ENCODE results near the gene HLTF. TPM values are rescaled to one million over a fixed set of nuclear protein-coding genes. Genes with fewer than 3 reads are reported as not detected.

HLTF gene
- total and polyA plus RNA-seq, 2 of the 13 experiments (the other 11 are each of a cell fraction or from before 2014, with no cell fraction given), result 12.0 to 22.9 TPM

GRCh38 chr3:149129326-149130205, 43.2 kb upstream of the HLTF start, which contains the start of gene HPS3 (continued):
- TF ChIP-seq, protein P1, sequence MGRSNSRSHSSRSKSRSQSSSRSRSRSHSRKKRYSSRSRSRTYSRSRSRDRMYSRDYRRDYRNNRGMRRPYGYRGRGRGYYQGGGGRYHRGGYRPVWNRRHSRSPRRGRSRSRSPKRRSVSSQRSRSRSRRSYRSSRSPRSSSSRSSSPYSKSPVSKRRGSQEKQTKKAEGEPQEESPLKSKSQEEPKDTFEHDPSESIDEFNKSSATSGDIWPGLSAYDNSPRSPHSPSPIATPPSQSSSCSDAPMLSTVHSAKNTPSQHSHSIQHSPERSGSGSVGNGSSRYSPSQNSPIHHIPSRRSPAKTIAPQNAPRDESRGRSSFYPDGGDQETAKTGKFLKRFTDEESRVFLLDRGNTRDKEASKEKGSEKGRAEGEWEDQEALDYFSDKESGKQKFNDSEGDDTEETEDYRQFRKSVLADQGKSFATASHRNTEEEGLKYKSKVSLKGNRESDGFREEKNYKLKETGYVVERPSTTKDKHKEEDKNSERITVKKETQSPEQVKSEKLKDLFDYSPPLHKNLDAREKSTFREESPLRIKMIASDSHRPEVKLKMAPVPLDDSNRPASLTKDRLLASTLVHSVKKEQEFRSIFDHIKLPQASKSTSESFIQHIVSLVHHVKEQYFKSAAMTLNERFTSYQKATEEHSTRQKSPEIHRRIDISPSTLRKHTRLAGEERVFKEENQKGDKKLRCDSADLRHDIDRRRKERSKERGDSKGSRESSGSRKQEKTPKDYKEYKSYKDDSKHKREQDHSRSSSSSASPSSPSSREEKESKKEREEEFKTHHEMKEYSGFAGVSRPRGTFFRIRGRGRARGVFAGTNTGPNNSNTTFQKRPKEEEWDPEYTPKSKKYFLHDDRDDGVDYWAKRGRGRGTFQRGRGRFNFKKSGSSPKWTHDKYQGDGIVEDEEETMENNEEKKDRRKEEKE (IDR thresholded peaks at IDR 0.05), result no peak
- peak; percentile 91 for TF ChIP-seq SP4 (CRISPR knock-in tag; IDR thresholded peaks at IDR 0.05)
- TF ChIP-seq HDAC6 (IDR thresholded peaks at IDR 0.05; ENCODE audit: low read depth, low read length), result no peak
- 0 out of 2 replicates have a peak, but pooled peaks have one; percentile 19 for TF ChIP-seq NFAT5 (CRISPR knock-in tag; IDR thresholded peaks at IDR 0.05)
- no peak for TF ChIP-seq RFX3 (CRISPR knock-in tag; IDR thresholded peaks at IDR 0.05)
- no peak for TF ChIP-seq ZNF660 (CRISPR knock-in tag; IDR thresholded peaks at IDR 0.05; ENCODE audit: borderline replicate concordance, low read depth)
- peak; percentile 93 for TF ChIP-seq ZNF776 (CRISPR knock-in tag; IDR thresholded peaks at IDR 0.05)
- 0 out of 2 replicates have a peak, but pooled peaks have one; percentile 31 for TF ChIP-seq ZNF260 (CRISPR knock-in tag; IDR thresholded peaks at IDR 0.05; ENCODE audit: borderline replicate concordance, low read depth)
- TF ChIP-seq ZNF605 (CRISPR knock-in tag; IDR thresholded peaks at IDR 0.05), result peak; percentile 70
- peak; percentile 75; the same call in 1 of the 2 replicates for TF ChIP-seq MEIS2 (CRISPR knock-in tag; IDR thresholded peaks at IDR 0.05)
- TF ChIP-seq, protein P2, sequence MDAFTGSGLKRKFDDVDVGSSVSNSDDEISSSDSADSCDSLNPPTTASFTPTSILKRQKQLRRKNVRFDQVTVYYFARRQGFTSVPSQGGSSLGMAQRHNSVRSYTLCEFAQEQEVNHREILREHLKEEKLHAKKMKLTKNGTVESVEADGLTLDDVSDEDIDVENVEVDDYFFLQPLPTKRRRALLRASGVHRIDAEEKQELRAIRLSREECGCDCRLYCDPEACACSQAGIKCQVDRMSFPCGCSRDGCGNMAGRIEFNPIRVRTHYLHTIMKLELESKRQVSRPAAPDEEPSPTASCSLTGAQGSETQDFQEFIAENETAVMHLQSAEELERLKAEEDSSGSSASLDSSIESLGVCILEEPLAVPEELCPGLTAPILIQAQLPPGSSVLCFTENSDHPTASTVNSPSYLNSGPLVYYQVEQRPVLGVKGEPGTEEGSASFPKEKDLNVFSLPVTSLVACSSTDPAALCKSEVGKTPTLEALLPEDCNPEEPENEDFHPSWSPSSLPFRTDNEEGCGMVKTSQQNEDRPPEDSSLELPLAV (CRISPR knock-in tag; conservative IDR thresholded peaks at IDR 0.05; ENCODE audit: low read depth), result no peak
- 0 out of 2 replicates have a peak, but pooled peaks have one; percentile 22 for TF ChIP-seq ZNF335 (CRISPR knock-in tag; IDR thresholded peaks at IDR 0.05)
- peak; percentile 59; the same call in 1 of the 2 replicates for TF ChIP-seq ZNF264 (CRISPR knock-in tag; IDR thresholded peaks at IDR 0.05)
- TF ChIP-seq, protein P3, sequence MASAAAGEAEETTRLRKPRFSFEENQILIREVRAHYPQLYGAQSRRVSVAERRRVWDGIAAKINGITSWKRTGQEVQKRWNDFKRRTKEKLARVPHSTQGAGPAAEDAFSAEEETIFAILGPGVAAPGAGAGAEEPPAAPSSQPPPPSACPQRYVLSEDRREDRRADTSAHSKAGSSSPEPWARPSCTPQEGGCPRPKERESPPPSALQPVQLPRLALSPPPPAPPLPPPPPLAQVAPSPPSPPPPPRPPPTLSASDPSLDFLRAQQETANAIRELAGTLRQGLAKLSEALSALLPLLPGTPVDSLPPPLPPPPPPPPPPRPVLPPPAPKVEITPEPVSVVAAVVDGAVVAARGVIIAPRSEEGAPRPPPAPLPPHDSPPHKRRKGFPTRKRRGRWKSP (CRISPR knock-in tag; IDR thresholded peaks at IDR 0.05), result peak; percentile 92
- peak; percentile 86 for TF ChIP-seq ZFX (CRISPR knock-in tag; IDR thresholded peaks at IDR 0.05; ENCODE audit: low read depth)
- no peak for TF ChIP-seq ZNF253 (CRISPR knock-in tag; IDR thresholded peaks at IDR 0.05; ENCODE audit: borderline replicate concordance)
- no peak for TF ChIP-seq ZNF530 (CRISPR knock-in tag; IDR thresholded peaks at IDR 0.05; ENCODE audit: low read depth)
- peak; percentile 82 for TF ChIP-seq ZNF788 (CRISPR knock-in tag; IDR thresholded peaks at IDR 0.05; ENCODE audit: borderline replicate concordance)
